Measurements from ENCODE around the gene NPAS1.

GRCh38 chr19:46975011-46975924 lies 44.4 kb upstream of the NPAS1 start:
- TF ChIP-seq CTCF (IDR thresholded peaks at IDR 0.05) (no peak), POLR2A (IDR thresholded peaks at IDR 0.05) (no peak)

Measured in Peyer's patch (tissue), 4 donors.